Activated CD4-positive, alpha-beta memory T cell treated with anti-CD3 and anti-CD28 coated beads, Interleukin-2, amount 10 ng/mL, durations not matched to agents 7 days and 5 days (primary cell): ENCODE measurements around the gene PDE1A. TPM values are rescaled to one million over a fixed set of nuclear protein-coding genes. Genes with fewer than 3 reads are reported as not detected.

Experiments used
- CTCF ChIA-PET: fragments of 350-600 bp; sonication (Branson Sonifier 250); formaldehyde crosslinking; loops from one replicate; lab custom pipeline; 2021; ENCODE audit warnings: antibody characterized with exemption, inconsistent platforms; lab: Charles Lee
- POLR2A ChIA-PET: fragments of 350-600 bp; sonication (Branson Sonifier 250); formaldehyde crosslinking; loops from one replicate; lab custom pipeline; 2021; ENCODE audit warnings: antibody characterized with exemption; lab: Charles Lee
- DNase-seq: peaks from one replicate; pipeline ENCODE4 v3.0.0-alpha.2; 2020
- H3K27ac Mint-ChIP-seq: one replicate; pipeline ENCODE4 v1.8.0; 2021; ENCODE audit warnings: mild to moderate bottlenecking, mixed read lengths
- H3K27me3 Mint-ChIP-seq: one replicate; pipeline ENCODE4 v1.8.0; 2021; ENCODE audit warnings: mixed read lengths
- H3K36me3 Mint-ChIP-seq: one replicate; pipeline ENCODE4 v1.8.0; 2021; ENCODE audit warnings: low read depth, mixed read lengths
- H3K4me1 Mint-ChIP-seq: one replicate; pipeline ENCODE4 v1.8.0; 2021; ENCODE audit warnings: mixed read lengths
- H3K4me3 Mint-ChIP-seq: one replicate; pipeline ENCODE4 v1.8.0; 2021; ENCODE audit warnings: mild to moderate bottlenecking, mixed read lengths
- H3K9me3 Mint-ChIP-seq: one replicate; pipeline ENCODE4 v1.8.0; 2021; ENCODE audit warnings: mixed read lengths
- total RNA-seq, 2 experiments: library from RNA; stranded (reverse); gene quantifications; one replicate each; pipeline ENCODE4 v1.2.3, GENCODE V29; 2021

Gene PDE1A
- total RNA-seq, 2 experiments from 2014 or later, result not detected

DNA sequence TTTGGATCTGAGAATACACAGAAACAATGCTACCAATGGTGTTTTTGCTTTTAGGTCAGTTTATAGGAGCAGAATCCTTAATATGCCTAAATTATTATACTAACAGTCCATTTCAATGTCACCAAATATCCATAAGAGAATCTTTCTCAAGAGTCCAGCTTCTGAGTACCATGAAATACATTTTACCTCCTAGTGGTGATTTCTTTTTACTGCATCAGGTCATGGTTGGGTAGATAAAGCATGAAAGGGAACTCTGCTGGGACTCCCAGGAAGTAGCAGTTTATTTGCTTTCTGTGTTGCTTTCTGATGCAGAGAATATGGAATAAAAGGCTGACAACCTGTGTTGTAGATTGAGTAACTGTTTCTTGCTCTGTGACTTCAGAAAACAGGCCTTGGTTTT, 325.6 kb downstream of the PDE1A start:
- Mint-ChIP-seq H3K4me1 (no peaks in the 10 kb centered on the region), H3K4me3 (no peak overlapping the region), H3K27ac (no peak overlapping the region), H3K36me3 (no peaks in the 10 kb centered on the region), H3K9me3 (no peaks in the 10 kb centered on the region), H3K27me3 (peaks cover 5% of the 10 kb centered on the region)
- POLR2A ChIA-PET, result no interaction called here
- CTCF ChIA-PET, result no interaction called here
- no peak for DNase-seq

DNA sequence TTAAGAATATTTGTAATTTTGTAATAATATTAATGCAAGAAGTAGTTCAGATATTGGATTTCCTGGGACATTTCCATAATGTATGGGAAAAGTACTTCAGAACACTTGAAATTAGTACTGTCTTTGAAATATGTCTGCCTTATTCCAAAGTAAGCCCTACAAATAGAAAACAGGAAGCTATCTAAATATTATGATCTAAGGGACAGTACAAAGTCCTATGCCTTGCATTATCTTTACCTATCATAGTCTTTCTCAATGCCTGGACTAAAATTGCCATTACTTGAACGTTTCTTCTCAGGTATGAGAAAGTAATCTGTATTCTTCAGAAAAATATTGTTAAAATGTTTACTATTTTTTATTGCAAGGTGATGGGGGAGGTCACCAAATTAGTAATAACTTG, 328.2 kb downstream of the PDE1A start:
- Mint-ChIP-seq H3K4me1 (no peaks in the 10 kb centered on the region), H3K4me3 (no peak overlapping the region), H3K27ac (no peak overlapping the region), H3K27me3 (peaks cover 5% of the 10 kb centered on the region), H3K36me3 (no peaks in the 10 kb centered on the region), H3K9me3 (no peaks in the 10 kb centered on the region)
- DNase-seq, result no peak
- CTCF ChIA-PET, result no interaction called here
- POLR2A ChIA-PET, result no interaction called here

- H3K27me3 Mint-ChIP-seq, result peaks cover 3% of the 10 kb centered on the region
- no peaks in the 10 kb centered on the region for H3K36me3 Mint-ChIP-seq
- no peaks in the 10 kb centered on the region for H3K4me1 Mint-ChIP-seq
- H3K9me3 Mint-ChIP-seq, result peaks cover 2% of the 10 kb centered on the region
- H3K4me3 Mint-ChIP-seq, result no peak overlapping the region
- no peak overlapping the region for H3K27ac Mint-ChIP-seq
- ChIA-PET POLR2A (no interaction called here), CTCF (no interaction called here)
- no peak for DNase-seq
Observed at GRCh38 chr2:182097571-182098164, 329.2 kb downstream of the PDE1A start.

DNA sequence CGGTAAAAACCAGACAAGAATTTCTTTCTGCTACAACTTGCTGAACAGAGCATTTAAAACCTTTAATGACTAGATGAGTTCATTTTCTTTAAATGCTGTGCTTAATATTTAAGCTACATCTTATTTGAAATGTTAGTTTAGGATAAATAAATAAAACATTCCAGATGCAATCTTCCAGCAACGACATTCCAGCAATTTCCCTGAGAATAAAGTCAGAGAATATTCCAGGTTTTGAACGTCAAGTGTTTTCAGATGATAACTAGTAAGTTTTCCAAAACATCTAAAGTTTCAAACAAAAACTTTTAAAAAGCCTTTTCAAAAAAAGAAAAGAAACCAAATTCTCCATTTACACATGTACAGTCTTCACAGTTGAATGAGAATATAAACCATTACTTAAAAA, 336.4 kb downstream of the PDE1A start:
- ChIA-PET POLR2A (no interaction called here), CTCF (no interaction called here)
- H3K9me3 Mint-ChIP-seq, result peaks cover 2% of the 10 kb centered on the region
- H3K27ac Mint-ChIP-seq, result no peak overlapping the region
- no peaks in the 10 kb centered on the region for H3K36me3 Mint-ChIP-seq
- no peak for DNase-seq
- no peaks in the 10 kb centered on the region for H3K4me1 Mint-ChIP-seq
- peaks cover 5% of the 10 kb centered on the region for H3K27me3 Mint-ChIP-seq
- no peak overlapping the region for H3K4me3 Mint-ChIP-seq
